ENCODE results near the gene ANK3.

The ANK3 gene

DNA sequence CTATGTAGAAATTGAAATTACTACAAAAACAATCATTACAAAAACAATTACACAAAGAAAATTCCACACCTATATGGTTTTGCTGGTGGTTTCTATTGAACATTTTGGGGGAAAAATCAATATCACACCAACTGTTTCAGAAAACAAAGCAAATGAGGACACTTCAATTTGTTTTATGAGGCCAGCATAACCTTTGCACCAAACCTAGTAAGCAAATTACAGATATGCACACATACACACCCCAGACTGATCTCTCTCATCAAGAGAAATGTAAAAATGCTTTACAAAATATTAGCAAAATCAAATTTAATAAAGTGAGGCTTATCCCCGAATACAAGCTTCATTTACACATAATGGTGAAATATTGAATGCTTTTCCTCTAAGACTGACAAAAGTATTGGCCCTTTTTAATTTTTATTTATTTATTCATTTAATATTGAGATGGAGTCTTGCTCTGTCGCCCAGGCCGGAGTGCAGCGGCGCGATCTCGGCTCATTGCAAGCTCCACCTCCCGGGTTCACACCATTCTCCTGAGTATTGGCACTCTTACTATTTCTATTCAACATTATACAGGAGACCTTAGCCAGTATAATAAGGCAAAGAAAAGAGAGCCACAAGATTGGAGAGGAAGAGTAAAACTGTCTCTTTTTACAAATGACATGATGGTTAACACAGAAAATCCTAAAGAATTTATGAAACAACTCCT lies 13.6 kb upstream of the ANK3 start:
- ATAC-seq (replicated peaks): no peak
- no peak for DNase-seq
- Mint-ChIP-seq H3K4me1 (ENCODE audit: low read depth in 2 of 2) (peaks cover 0 to under 1% of the 10 kb centered on the region in 2 donors), H3K27me3 (no peaks in the 10 kb centered on the region), H3K36me3 (ENCODE audit: insufficient read depth) (no peaks in the 10 kb centered on the region), H3K27ac (no peak overlapping the region), H3K4me3 (no peak overlapping the region), H3K9me3 (no peaks in the 10 kb centered on the region)

DNA sequence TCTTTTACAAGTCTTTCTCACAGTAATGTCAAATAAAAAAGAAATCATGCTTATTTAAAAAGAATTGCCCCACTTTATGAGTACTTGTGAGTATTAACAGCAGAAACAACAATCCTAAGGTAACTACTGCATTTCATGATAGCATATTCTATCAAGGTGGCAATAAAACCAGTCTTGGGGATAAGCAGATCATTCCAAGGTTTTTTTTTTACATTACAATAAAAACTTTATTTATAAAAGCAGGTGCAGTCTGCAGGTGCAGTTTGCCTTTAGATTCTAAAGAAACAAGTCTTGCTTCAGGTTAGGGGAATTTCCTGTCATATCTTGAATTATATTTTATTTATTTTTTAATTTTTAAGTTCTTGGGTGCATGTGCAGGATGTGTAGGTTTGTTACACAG lies 10.7 kb upstream of the ANK3 start:
- H3K36me3 Mint-ChIP-seq (ENCODE audit: insufficient read depth): no peaks in the 10 kb centered on the region
- H3K27me3 Mint-ChIP-seq: no peaks in the 10 kb centered on the region
- ATAC-seq (replicated peaks): no peak
- H3K4me1 Mint-ChIP-seq (ENCODE audit: low read depth in 2 of 2): peaks cover 3 to 10% of the 10 kb centered on the region in 2 donors
- no peak overlapping the region for H3K4me3 Mint-ChIP-seq
- H3K27ac Mint-ChIP-seq: peak overlapping the region in 1 of 2 donors; percentile 12
- no peaks in the 10 kb centered on the region for H3K9me3 Mint-ChIP-seq
- no peak for DNase-seq

DNA sequence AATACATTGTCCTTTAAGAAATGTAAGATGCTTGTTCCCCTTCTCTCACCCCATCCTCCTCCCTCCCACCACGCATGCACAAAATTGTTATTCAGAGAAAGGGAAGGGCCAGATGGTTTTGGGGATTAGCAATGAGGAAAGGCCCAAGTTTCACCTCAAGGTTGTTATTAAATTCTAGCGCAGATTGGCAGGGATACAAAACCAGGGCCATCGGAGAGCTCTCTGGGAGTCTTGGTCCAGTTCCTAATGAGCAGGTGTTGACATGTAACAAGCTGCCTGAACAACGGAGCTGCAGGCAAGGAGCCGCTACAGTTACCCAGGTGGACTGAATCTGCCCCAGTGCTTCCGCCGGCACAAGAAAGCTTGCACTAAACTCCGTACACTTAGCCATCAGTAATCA lies 9.7 kb upstream of the ANK3 start:
- ATAC-seq (replicated peaks): no peak
- no peak for DNase-seq
- Mint-ChIP-seq H3K36me3 (ENCODE audit: insufficient read depth) (no peaks in the 10 kb centered on the region), H3K4me3 (no peak overlapping the region), H3K9me3 (no peaks in the 10 kb centered on the region), H3K27me3 (no peaks in the 10 kb centered on the region), H3K27ac (no peak overlapping the region), H3K4me1 (ENCODE audit: low read depth in 2 of 2) (peaks cover 7 to 16% of the 10 kb centered on the region in 2 donors)

DNA sequence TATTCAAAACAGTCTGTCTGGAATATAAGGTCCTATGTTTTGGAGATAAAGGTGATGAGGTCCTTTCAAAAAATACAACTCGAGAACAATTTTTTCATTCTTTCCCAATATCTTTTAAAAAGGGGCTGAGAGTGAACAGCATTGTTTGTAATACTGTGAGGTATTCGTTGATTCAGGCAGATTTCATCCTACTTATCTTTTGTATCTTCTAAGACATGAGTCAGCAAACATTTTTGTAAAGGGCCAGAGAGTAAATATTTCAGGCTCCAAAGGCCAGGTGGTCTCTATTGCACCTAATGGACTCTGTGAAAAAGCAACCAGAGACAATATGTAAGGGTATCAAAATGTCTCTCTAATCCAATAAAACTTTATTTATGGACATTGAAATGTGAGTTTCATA lies 8.1 kb upstream of the ANK3 start:
- DNase-seq (no peak), ATAC-seq (replicated peaks) (no peak)
- Mint-ChIP-seq H3K4me1 (ENCODE audit: low read depth in 2 of 2) (peaks cover 7 to 25% of the 10 kb centered on the region in 2 donors), H3K9me3 (no peaks in the 10 kb centered on the region), H3K27ac (peak overlapping the region in 1 of 2 donors; percentile 35), H3K27me3 (no peaks in the 10 kb centered on the region), H3K36me3 (ENCODE audit: insufficient read depth) (no peaks in the 10 kb centered on the region), H3K4me3 (no peak overlapping the region)

DNA sequence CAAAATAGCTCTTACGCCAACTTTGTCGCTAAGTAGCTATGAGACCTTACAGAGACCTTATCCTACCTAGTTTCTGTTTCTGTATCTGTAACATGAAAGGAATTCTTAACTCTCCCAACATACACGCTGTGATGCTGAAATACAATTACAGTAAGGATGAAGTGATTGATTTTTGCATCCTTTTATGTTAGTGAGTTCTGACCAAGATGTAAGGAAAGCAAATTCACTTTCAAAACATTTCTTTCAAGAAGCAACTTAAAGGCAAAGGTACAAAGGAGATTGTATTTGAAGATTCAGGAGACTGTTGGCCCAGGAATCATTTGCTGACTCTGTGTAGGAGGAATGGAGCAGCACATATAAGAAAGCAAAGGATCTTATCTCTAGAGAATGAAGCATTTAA lies 7.1 kb upstream of the ANK3 start:
- ATAC-seq (replicated peaks): no peak
- no peaks in the 10 kb centered on the region for H3K27me3 Mint-ChIP-seq

DNA sequence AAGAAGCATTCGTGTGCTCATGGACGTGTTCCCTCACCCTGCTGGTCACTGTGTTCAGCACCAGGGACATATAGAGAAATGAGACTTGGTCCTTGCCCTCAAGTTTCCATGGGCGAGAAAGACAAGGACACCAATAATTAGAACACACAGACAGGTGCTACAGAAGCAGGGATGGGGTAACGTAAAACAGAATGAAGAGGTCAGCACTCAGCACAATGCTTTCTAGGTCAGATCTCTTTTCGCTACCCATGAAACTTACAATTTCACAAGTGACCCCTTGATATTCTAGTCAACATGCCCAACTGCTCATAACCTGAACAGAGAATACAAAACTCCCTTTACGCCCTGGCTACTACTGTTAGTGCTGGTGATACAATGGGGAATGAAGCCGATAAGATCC lies 6.0 kb upstream of the ANK3 start:
- DNase-seq (no peak), ATAC-seq (replicated peaks) (no peak)
- no peaks in the 10 kb centered on the region for H3K36me3 Mint-ChIP-seq (ENCODE audit: insufficient read depth)
- peaks cover 7 to 28% of the 10 kb centered on the region in 2 donors for H3K4me1 Mint-ChIP-seq (ENCODE audit: low read depth in 2 of 2)
- H3K9me3 Mint-ChIP-seq: no peaks in the 10 kb centered on the region
- H3K27ac Mint-ChIP-seq: peak overlapping the region in 1 of 2 donors; percentile 22
- no peak overlapping the region for H3K4me3 Mint-ChIP-seq
- H3K27me3 Mint-ChIP-seq: no peaks in the 10 kb centered on the region

More for the DNA sequence above, 7.1 kb upstream of the ANK3 start:
- H3K9me3 Mint-ChIP-seq: no peaks in the 10 kb centered on the region
- DNase-seq: no peak
- H3K4me1 Mint-ChIP-seq (ENCODE audit: low read depth in 2 of 2): peaks cover 7 to 26% of the 10 kb centered on the region in 2 donors
- H3K4me3 Mint-ChIP-seq: no peak overlapping the region
- H3K27ac Mint-ChIP-seq: no peak overlapping the region
- H3K36me3 Mint-ChIP-seq (ENCODE audit: insufficient read depth): no peaks in the 10 kb centered on the region

DNA sequence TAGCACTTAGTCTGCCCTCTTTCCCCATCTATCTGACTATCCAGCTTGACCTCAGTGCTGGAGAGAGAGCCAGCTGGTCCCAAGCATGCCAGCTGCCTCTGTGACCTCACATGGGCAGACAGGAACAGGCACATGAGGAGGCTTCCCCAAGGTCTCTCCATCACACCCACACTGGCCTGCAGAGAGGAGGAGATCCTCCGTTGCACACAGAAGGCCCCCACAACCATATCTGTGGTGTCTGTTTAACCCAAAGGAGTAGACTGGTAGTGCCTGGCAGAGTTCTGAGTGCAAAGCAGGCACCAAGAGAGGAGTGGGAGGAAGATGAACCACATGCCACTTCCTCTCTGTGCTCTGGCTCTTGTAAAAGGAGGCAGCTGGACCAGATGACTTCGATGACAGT lies 4.8 kb upstream of the ANK3 start:
- Mint-ChIP-seq H3K4me3 (no peak overlapping the region), H3K9me3 (no peaks in the 10 kb centered on the region), H3K27me3 (no peaks in the 10 kb centered on the region), H3K36me3 (ENCODE audit: insufficient read depth) (no peaks in the 10 kb centered on the region), H3K4me1 (ENCODE audit: low read depth in 2 of 2) (peaks cover 7 to 29% of the 10 kb centered on the region in 2 donors), H3K27ac (peak overlapping the region in 1 of 2 donors; percentile 80)
- DNase-seq (peak in 1 of 3 experiments; percentile 3), ATAC-seq (replicated peaks) (peak; percentile 67)

DNA sequence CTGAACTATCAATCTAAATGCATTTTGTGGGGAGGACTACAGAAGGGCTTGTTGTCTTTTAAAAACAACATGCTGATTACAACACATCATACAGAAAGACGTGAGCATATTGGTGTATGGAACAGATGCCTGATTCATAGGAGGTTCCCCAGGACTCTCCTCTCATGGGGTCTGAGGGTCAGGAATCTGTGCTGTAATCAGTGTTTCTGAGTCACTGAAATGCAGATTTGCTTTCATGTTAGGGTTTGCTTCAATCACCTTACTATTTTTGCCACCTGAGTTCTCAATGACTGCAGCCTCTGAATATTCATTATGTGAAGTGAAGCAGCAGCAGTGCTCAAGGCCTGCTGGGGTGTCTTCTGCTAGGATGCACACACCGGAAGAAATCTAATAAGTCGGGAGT lies 550 bp upstream of the ANK3 start:
- no peak overlapping the region for H3K4me3 Mint-ChIP-seq
- peaks cover 6 to 23% of the 10 kb centered on the region in 2 donors for H3K4me1 Mint-ChIP-seq (ENCODE audit: low read depth in 2 of 2)
- no peaks in the 10 kb centered on the region for H3K27me3 Mint-ChIP-seq
- no peaks in the 10 kb centered on the region for H3K9me3 Mint-ChIP-seq
- H3K27ac Mint-ChIP-seq: no peak overlapping the region
- no peaks in the 10 kb centered on the region for H3K36me3 Mint-ChIP-seq (ENCODE audit: insufficient read depth)
- ATAC-seq (replicated peaks) (no peak), DNase-seq (no peak)

DNA sequence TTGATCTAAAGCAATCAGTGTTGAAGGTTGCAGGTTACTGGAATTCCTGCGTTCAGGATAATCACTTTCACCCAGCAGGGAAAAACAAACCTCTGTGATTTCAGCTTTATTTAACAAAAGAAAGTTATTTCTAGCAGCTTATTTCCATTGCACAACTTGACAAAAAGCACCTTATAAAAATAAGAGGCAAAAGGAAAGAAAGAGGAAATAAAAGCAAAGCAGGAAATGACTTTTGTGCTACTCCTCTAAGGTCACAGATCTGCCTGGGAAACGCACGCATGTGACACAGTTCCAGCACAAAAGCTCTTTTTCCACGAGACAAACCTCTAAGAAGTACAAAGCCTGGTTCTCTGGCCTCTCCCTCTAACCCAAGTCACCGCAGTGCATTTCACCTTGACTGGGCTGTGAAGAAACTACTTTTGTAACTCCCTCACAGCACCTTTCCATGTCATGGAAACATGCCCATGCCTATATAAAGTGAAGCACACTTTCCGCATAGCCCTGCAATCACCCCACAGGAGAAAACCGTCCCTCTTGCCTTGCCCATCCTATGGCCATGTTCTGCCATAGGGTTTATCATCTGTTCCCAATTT lies 870 bp downstream of the ANK3 start:
- no peak overlapping the region for H3K4me3 Mint-ChIP-seq
- peaks cover 7 to 18% of the 10 kb centered on the region in 2 donors for H3K4me1 Mint-ChIP-seq (ENCODE audit: low read depth in 2 of 2)
- DNase-seq (no peak), ATAC-seq (replicated peaks) (no peak)
- H3K9me3 Mint-ChIP-seq: no peaks in the 10 kb centered on the region
- no peaks in the 10 kb centered on the region for H3K27me3 Mint-ChIP-seq
- H3K27ac Mint-ChIP-seq: no peak overlapping the region
- no peaks in the 10 kb centered on the region for H3K36me3 Mint-ChIP-seq (ENCODE audit: insufficient read depth)

DNA sequence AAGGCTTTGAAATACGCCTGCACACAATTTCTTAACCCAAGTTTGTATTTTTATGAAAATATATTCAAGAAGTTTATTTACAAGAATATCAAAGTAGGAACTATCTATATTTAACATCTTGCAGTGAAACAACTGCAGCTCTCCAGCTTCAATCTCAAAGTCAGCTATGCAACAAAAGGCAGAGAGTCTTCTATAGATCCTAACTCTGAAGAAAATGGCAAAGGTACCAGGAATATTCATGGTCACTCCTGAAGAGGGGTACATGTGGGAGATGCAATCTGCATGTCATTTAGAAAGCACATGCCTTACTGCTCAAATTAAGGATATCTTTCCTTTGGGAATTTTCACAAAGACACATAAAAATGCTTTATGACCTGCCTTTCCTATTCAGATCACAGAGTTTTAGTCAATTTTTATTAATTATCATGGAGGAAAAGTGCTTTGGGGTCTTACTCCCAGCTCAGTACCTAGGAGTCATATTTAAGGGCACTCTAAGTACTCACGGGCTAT lies 1.5 kb downstream of the ANK3 start:
- Mint-ChIP-seq H3K4me1 (ENCODE audit: low read depth in 2 of 2) (peaks cover 9 to 17% of the 10 kb centered on the region in 2 donors), H3K9me3 (no peaks in the 10 kb centered on the region), H3K36me3 (ENCODE audit: insufficient read depth) (no peaks in the 10 kb centered on the region), H3K4me3 (no peak overlapping the region), H3K27me3 (no peaks in the 10 kb centered on the region), H3K27ac (no peak overlapping the region)
- ATAC-seq (replicated peaks) (no peak), DNase-seq (no peak)

DNA sequence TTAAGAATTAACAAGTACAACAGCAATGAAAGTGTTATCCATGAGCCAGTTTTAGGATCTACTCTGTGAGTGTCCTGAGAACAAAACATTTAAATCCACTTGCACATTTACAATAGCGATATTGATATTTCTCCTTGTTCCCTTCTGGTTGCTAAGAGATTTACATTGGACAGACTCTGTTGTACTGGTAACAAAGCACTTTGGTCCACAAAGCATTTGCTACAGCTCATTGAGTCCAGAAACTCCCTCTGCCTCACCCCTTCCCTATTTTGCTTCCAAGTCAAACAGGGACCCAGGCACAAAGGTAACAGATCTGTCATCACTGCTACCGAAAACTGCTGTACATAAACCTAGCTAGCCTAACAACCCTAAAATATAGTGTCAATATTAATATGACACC lies 2.1 kb downstream of the ANK3 start:
- Mint-ChIP-seq H3K4me1 (ENCODE audit: low read depth in 2 of 2) (peaks cover 9 to 19% of the 10 kb centered on the region in 2 donors), H3K9me3 (no peaks in the 10 kb centered on the region), H3K27ac (no peak overlapping the region), H3K27me3 (no peaks in the 10 kb centered on the region), H3K36me3 (ENCODE audit: insufficient read depth) (no peaks in the 10 kb centered on the region), H3K4me3 (no peak overlapping the region)
- no peak for DNase-seq
- no peak for ATAC-seq (replicated peaks)

DNA sequence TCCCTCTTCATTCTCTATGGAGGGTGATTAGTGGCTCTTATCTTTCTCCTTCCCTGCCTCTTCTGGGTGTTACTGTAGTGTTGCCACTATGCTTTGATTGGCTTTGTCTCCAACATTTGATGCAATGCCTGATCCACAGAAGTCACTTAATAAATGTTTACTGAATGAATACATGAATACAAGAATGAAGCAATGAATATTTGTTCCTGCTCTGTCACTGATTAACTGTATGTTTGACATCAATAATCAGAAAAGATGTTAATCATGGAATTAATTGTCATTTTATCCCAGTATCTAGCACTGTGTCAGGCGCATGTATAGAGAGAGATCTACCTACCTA lies 4.3 kb downstream of the ANK3 start:
- H3K27me3 Mint-ChIP-seq: no peaks in the 10 kb centered on the region
- H3K27ac Mint-ChIP-seq: peak overlapping the region in 1 of 2 donors; percentile 2
- ATAC-seq (replicated peaks): no peak
- H3K4me1 Mint-ChIP-seq (ENCODE audit: low read depth in 2 of 2): peaks cover 11 to 15% of the 10 kb centered on the region in 2 donors
- no peaks in the 10 kb centered on the region for H3K9me3 Mint-ChIP-seq
- no peak overlapping the region for H3K4me3 Mint-ChIP-seq
- no peaks in the 10 kb centered on the region for H3K36me3 Mint-ChIP-seq (ENCODE audit: insufficient read depth)
- DNase-seq: no peak

DNA sequence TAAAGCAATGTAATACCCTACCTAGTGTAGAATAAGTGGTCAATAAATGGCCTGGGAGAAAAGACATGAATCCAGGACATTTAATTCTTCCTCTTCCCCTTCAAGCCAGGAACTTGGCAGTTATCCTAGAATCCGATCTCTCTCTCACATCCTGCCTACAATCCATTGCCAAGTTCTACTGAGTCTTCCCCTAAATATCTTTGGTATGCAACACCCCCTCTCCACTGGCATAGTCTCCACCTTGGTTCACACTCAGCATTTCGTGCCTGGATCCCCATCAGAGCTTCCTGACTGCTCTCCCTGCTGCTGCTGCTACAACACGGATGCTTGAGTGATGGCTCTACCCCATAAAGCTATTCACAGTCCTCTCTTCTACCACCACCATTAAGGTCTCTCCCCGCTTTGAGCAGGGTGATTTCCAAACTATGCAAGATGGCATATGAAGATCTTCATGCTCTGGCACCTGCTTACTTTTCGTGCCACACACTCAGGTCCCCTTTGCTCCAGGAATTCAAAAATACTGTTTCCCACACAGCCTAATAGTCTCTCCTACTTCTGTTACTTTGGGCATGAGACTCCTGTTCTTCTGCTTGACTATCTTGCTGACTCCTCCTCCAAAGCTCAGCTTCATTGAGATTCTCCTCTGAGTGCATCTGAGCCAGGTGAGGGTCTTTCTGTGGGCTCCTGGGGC lies 4.8 kb downstream of the ANK3 start:
- Mint-ChIP-seq H3K27me3 (no peaks in the 10 kb centered on the region), H3K27ac (peak overlapping the region in 1 of 2 donors; percentile 2), H3K4me3 (no peak overlapping the region), H3K9me3 (no peaks in the 10 kb centered on the region), H3K36me3 (ENCODE audit: insufficient read depth) (no peaks in the 10 kb centered on the region), H3K4me1 (ENCODE audit: low read depth in 2 of 2) (peaks cover 11 to 15% of the 10 kb centered on the region in 2 donors)
- no peak for DNase-seq
- ATAC-seq (replicated peaks): no peak

DNA sequence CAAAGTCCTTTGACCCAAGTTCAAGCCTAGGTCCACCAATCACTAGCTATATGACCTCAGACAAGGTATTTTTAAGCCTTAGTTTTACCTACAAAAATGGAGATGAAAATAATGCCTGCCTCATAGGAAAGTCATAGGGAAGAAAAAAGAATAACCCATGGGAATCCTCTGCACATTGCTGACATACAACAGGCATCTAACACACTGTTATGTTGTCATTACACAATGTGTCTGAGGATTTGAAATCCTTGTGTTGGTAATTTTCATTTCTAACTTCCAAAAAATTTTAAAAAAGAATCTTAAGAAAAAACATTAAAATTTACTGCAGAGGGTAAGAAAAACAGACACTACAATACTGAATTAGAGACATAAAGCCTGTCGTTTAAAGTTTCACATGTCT lies 5.7 kb downstream of the ANK3 start:
- no peaks in the 10 kb centered on the region for H3K9me3 Mint-ChIP-seq
- no peak overlapping the region for H3K4me3 Mint-ChIP-seq
- no peaks in the 10 kb centered on the region for H3K27me3 Mint-ChIP-seq
- ATAC-seq (replicated peaks) (no peak), DNase-seq (no peak)
- H3K27ac Mint-ChIP-seq: no peak overlapping the region
- H3K4me1 Mint-ChIP-seq (ENCODE audit: low read depth in 2 of 2): peaks cover 12 to 16% of the 10 kb centered on the region in 2 donors
- H3K36me3 Mint-ChIP-seq (ENCODE audit: insufficient read depth): no peaks in the 10 kb centered on the region

Measured in effector memory CD8-positive, alpha-beta T cell (primary cell).